T follicular helper cell (primary cell): Measurements from ENCODE around the gene DAAM2.

Experiments
- DNase-seq: peaks from one replicate; pipeline ENCODE4 v3.0.0-alpha.2; 2020; ENCODE audit warnings: low read depth

DAAM2 gene

GRCh38 chr6:39908838-39909583 lies 116.8 kb downstream of the DAAM2 start:
- DNase-seq = no peak

- no peak for DNase-seq
These were observed 117.5 kb downstream of the DAAM2 start for GRCh38 chr6:39909701-39910100.

- no peak for DNase-seq
These were observed 118.0 kb downstream of the DAAM2 start for GRCh38 chr6:39910164-39910563.

GRCh38 chr6:39910744-39911143 lies 118.6 kb downstream of the DAAM2 start:
- DNase-seq = no peak

GRCh38 chr6:39911513-39912125 lies 119.4 kb downstream of the DAAM2 start:
- DNase-seq = no peak

GRCh38 chr6:39912446-39912845 lies 120.3 kb downstream of the DAAM2 start:
- no peak for DNase-seq

GRCh38 chr6:39913391-39913916 lies 121.3 kb downstream of the DAAM2 start:
- no peak for DNase-seq

- DNase-seq = no peak
These were observed 122.1 kb downstream of the DAAM2 start for GRCh38 chr6:39914239-39914638.

- DNase-seq = no peak
These were observed 123.7 kb downstream of the DAAM2 start for GRCh38 chr6:39915866-39916265.

GRCh38 chr6:39917329-39917728 lies 125.2 kb downstream of the DAAM2 start:
- DNase-seq = no peak

GRCh38 chr6:39917981-39918380 lies 125.8 kb downstream of the DAAM2 start:
- DNase-seq = no peak

- no peak for DNase-seq
These were observed 126.7 kb downstream of the DAAM2 start for GRCh38 chr6:39918831-39919230.

- DNase-seq = no peak
These were observed 128.0 kb downstream of the DAAM2 start for GRCh38 chr6:39920157-39920556.

GRCh38 chr6:39922821-39923220 lies 130.6 kb downstream of the DAAM2 start:
- no peak for DNase-seq

GRCh38 chr6:39923394-39923793 lies 131.2 kb downstream of the DAAM2 start:
- DNase-seq = no peak

- DNase-seq = no peak
These were observed 131.7 kb downstream of the DAAM2 start for GRCh38 chr6:39923861-39924260.

GRCh38 chr6:39924283-39924682 lies 132.1 kb downstream of the DAAM2 start:
- DNase-seq = no peak

- DNase-seq = no peak
These were observed 133.2 kb downstream of the DAAM2 start for GRCh38 chr6:39925191-39925930.

GRCh38 chr6:39925931-39926290 lies 133.7 kb downstream of the DAAM2 start:
- DNase-seq = no peak

GRCh38 chr6:39926668-39927067 lies 134.5 kb downstream of the DAAM2 start:
- DNase-seq = no peak

- no peak for DNase-seq
These were observed 135.0 kb downstream of the DAAM2 start for GRCh38 chr6:39927159-39927558.

- no peak for DNase-seq
These were observed 137.0 kb downstream of the DAAM2 start for GRCh38 chr6:39929039-39929732.
